Lung (tissue), 12 donors: Measurements from ENCODE around the gene GPATCH4. TPM values are rescaled to one million over a fixed set of nuclear protein-coding genes. Genes with fewer than 3 reads are reported as not detected.

Source experiments
- ATAC-seq: fragments of 200-7000 bp; cut with Tn5 transposase; one replicate; pipeline ENCODE4 v1.9.1; 2020; ENCODE audit warnings: moderate number of reproducible peaks; ENCODE audit not compliant: insufficient read depth, low FRiP score
- DNase-seq, 3 donors: peaks; one replicate each; pipeline ENCODE4 v3.0.0-alpha.2; 2013 to 2017
- H3K27ac ChIP-seq, 2 donors: one replicate each; pipeline ENCODE4 v1.5.1; 2013; ENCODE audit warnings: mild to moderate bottlenecking in 2 of 2, moderate library complexity in 2 of 2, control low read depth in 1 of 2, inconsistent platforms in 1 of 2, low read depth in 1 of 2, low read length in 1 of 2
- H3K27me3 ChIP-seq, 3 donors: one replicate each; pipeline ENCODE4 v1.5.1; 2013; ENCODE audit warnings: low read length in 2 of 3; ENCODE audit not compliant: control insufficient read depth in 3 of 3, insufficient read depth in 3 of 3
- H3K36me3 ChIP-seq, 4 donors: one replicate each; pipeline ENCODE4 v1.5.1; 2013; ENCODE audit warnings: low read length in 4 of 4, mild to moderate bottlenecking in 1 of 4, moderate library complexity in 1 of 4; ENCODE audit not compliant: control insufficient read depth in 4 of 4, insufficient read depth in 4 of 4
- H3K4me1 ChIP-seq, 5 donors: one replicate each; pipeline ENCODE4 v1.5.1; 2013; ENCODE audit warnings: low read length in 5 of 5, mild to moderate bottlenecking in 2 of 5, moderate library complexity in 1 of 5; ENCODE audit not compliant: control insufficient read depth in 5 of 5, insufficient read depth in 5 of 5
- H3K4me3 ChIP-seq: one replicate; pipeline ENCODE4 v1.5.1; 2013; ENCODE audit warnings: mild to moderate bottlenecking, control low read depth, moderate library complexity
- H3K9ac ChIP-seq, 2 donors: one replicate each; pipeline ENCODE4 v1.5.1; 2013; ENCODE audit warnings: low read length in 2 of 2, control low read depth in 1 of 2; ENCODE audit not compliant: insufficient read depth in 1 of 2
- H3K9me3 ChIP-seq, 4 donors: one replicate each; pipeline ENCODE4 v1.5.1; 2013; ENCODE audit warnings: low read length in 3 of 4, mild to moderate bottlenecking in 1 of 4, moderate library complexity in 1 of 4; ENCODE audit not compliant: control insufficient read depth in 4 of 4, insufficient read depth in 3 of 4
- CTCF ChIP-seq: IDR thresholded peaks from 2 replicates; pipeline ENCODE4 v1.5.1; 2012; ENCODE audit warnings: mild to moderate bottlenecking; ENCODE audit errors: control extremely low read depth, extremely low read depth
- WGBS, 2 donors: extraction: QIAGEN DNeasy Blood & Tissue Kit; methylation state at CpG; one replicate each; pipeline ENCODE4 v1.1.7; 2013; 5-methylcytosine and 5-hydroxymethylcytosine counted together
- polyA plus RNA-seq, 2 donors: library from polyadenylated mRNA; stranded (reverse); fragments of 200-250 nt; gene quantifications; one replicate each; pipeline ENCODE4 v1.2.1, GENCODE V29; 2013
- total RNA-seq, 2 donors: library from RNA; depleted of rRNA in 1 of 2; stranded (reverse); fragments of >200 nt in 1 of 2; gene quantifications; one replicate each; pipeline ENCODE4 v1.2.1, GENCODE V29; 2014 to 2021
- donor health status: control.
- donor health status: control.
- donor health status: Bipolar disorder and iron deficiency.
- donor health status: healthy.
- donor health status: DM: yes; HTN: yes; CAD: no.

Gene GPATCH4
- total and polyA plus RNA-seq, 4 donors, result 11.9 to 34.3 (median 24.6) TPM

- Histone ChIP-seq H3K27ac (no peak overlapping the region), H3K9ac (no peak overlapping the region), H3K4me1 (peaks cover 0 to 12% (median 4%) of the 10 kb centered on the region in 5 donors), H3K4me3 (no peak overlapping the region), H3K27me3 (no peaks in the 10 kb centered on the region), H3K9me3 (no peaks in the 10 kb centered on the region), H3K36me3 (peaks cover 3 to 37% (median 21%) of the 10 kb centered on the region in 4 donors)
- TF ChIP-seq CTCF, result no peak
- WGBS, 2 donors, result 94 to 95% methylated on average over 2 of the region's 2 CpGs
- DNase-seq (no peak), ATAC-seq (no peak)
Measured at GRCh38 chr1:156595016-156595415, 6.3 kb downstream of the GPATCH4 start.

- Histone ChIP-seq H3K27ac (no peak overlapping the region), H3K36me3 (peaks cover 3 to 37% (median 21%) of the 10 kb centered on the region in 4 donors), H3K9me3 (no peaks in the 10 kb centered on the region), H3K4me1 (peaks cover 0 to 12% (median 3%) of the 10 kb centered on the region in 5 donors), H3K9ac (no peak overlapping the region), H3K27me3 (no peaks in the 10 kb centered on the region), H3K4me3 (no peak overlapping the region)
- no peak for TF ChIP-seq CTCF
- 90 to 95% methylated on average over 3 of the region's 3 CpGs for WGBS, 2 donors
- no peak for ATAC-seq
- DNase-seq, result no peak
Measured at GRCh38 chr1:156594190-156594589, 7.1 kb downstream of the GPATCH4 start.

GRCh38 chr1:156593661-156593989, 7.7 kb downstream of the GPATCH4 start:
- Histone ChIP-seq H3K27me3 (no peaks in the 10 kb centered on the region), H3K27ac (no peak overlapping the region), H3K9ac (no peak overlapping the region), H3K4me1 (peaks cover 0 to 12% (median 3%) of the 10 kb centered on the region in 5 donors), H3K9me3 (no peaks in the 10 kb centered on the region), H3K36me3 (peaks cover 3 to 33% (median 21%) of the 10 kb centered on the region in 4 donors), H3K4me3 (no peak overlapping the region)
- DNase-seq (no peak), ATAC-seq (no peak)
- WGBS, 2 donors, result 91 to 92% methylated on average over 8 of the region's 8 CpGs
- TF ChIP-seq CTCF, result no peak

GRCh38 chr1:156592910-156593660, 8.2 kb downstream of the GPATCH4 start:
- no peak for DNase-seq
- Histone ChIP-seq H3K9me3 (no peaks in the 10 kb centered on the region), H3K4me1 (peaks cover 0 to 12% (median 3%) of the 10 kb centered on the region in 5 donors), H3K9ac (no peak overlapping the region), H3K4me3 (no peak overlapping the region), H3K36me3 (peaks cover 3 to 30% (median 19%) of the 10 kb centered on the region in 4 donors), H3K27me3 (no peaks in the 10 kb centered on the region), H3K27ac (no peak overlapping the region)
- no peak for TF ChIP-seq CTCF
- 83 to 84% methylated on average over 8 of the region's 8 CpGs for WGBS, 2 donors
- no peak for ATAC-seq
